Measurements from ENCODE around the gene C1QBP. TPM values are rescaled to one million over a fixed set of nuclear protein-coding genes. Genes with fewer than 3 reads are reported as not detected.

The C1QBP gene
- total RNA-seq, 2 donors from 2014 or later: 140 to 146 TPM

GRCh38 chr17:5468075-5468473 lies 29.1 kb upstream of the C1QBP start:
- Histone ChIP-seq H3K4me3 (peak overlapping the region; percentile 48 to 95), H3K4me1 (replicated peaks) (peaks cover 3% of the 10 kb centered on the region), H3K27ac (peak overlapping the region in 1 of 2 donors; percentile 75), H3K27me3 (replicated peaks; ENCODE audit: insufficient read depth) (no peaks in the 10 kb centered on the region), H3K9me3 (no peaks in the 10 kb centered on the region), H3K36me3 (no peaks in the 10 kb centered on the region)
- WGBS: under 1% methylated on average over 17 of the region's 17 CpGs
- intact Hi-C loops (cut with DNase I): loop anchor here (2.0 kb wide), 1 partner anchor 47 kb away; the partner anchor contains the start of gene RPAIN
- DNase-seq (ENCODE audit: low spot score): no peak
- TF ChIP-seq POLR2A (IDR thresholded peaks at IDR 0.05) (no peak), POLR2AphosphoS5 (IDR thresholded peaks at IDR 0.05) (no peak), CTCF (IDR thresholded peaks at IDR 0.05) (no peak)

- WGBS: 2% methylated on average over 8 of the region's 8 CpGs
- intact Hi-C loops (cut with DNase I): no loop called here
- no peak for TF ChIP-seq POLR2AphosphoS5 (IDR thresholded peaks at IDR 0.05)
- TF ChIP-seq POLR2A (IDR thresholded peaks at IDR 0.05): no peak
- no peak for TF ChIP-seq CTCF (IDR thresholded peaks at IDR 0.05)
- no peaks in the 10 kb centered on the region for H3K9me3 ChIP-seq
- peak overlapping the region; percentile 48 to 95 for H3K4me3 ChIP-seq
- DNase-seq (ENCODE audit: low spot score): no peak
- peaks cover 3% of the 10 kb centered on the region for H3K4me1 ChIP-seq (replicated peaks)
- H3K27ac ChIP-seq: no peak overlapping the region
- no peaks in the 10 kb centered on the region for H3K36me3 ChIP-seq
- H3K27me3 ChIP-seq (replicated peaks; ENCODE audit: insufficient read depth): no peaks in the 10 kb centered on the region
These were observed 28.5 kb upstream of the C1QBP start for GRCh38 chr17:5467416-5467815.

GRCh38 chr17:5466295-5466694 lies 27.3 kb upstream of the C1QBP start:
- no peaks in the 10 kb centered on the region for H3K9me3 ChIP-seq
- no peaks in the 10 kb centered on the region for H3K36me3 ChIP-seq
- peaks cover 3% of the 10 kb centered on the region for H3K4me1 ChIP-seq (replicated peaks)
- TF ChIP-seq POLR2AphosphoS5 (IDR thresholded peaks at IDR 0.05): no peak
- no peak for TF ChIP-seq CTCF (IDR thresholded peaks at IDR 0.05)
- no peak for TF ChIP-seq POLR2A (IDR thresholded peaks at IDR 0.05)
- H3K27ac ChIP-seq: no peak overlapping the region
- H3K4me3 ChIP-seq: no peak overlapping the region
- intact Hi-C loops (cut with DNase I): no loop called here
- H3K27me3 ChIP-seq (replicated peaks; ENCODE audit: insufficient read depth): no peaks in the 10 kb centered on the region
- no peak for DNase-seq (ENCODE audit: low spot score)
- WGBS: 81% methylated on average over 4 of the region's 4 CpGs

- TF ChIP-seq CTCF (IDR thresholded peaks at IDR 0.05) (no peak), POLR2A (IDR thresholded peaks at IDR 0.05) (no peak), POLR2AphosphoS5 (IDR thresholded peaks at IDR 0.05) (no peak)
- 85% methylated on average over 10 of the region's 10 CpGs for whole genome bisulfite sequencing
- Histone ChIP-seq H3K27ac (no peak overlapping the region), H3K4me3 (no peak overlapping the region), H3K9me3 (no peaks in the 10 kb centered on the region), H3K36me3 (no peaks in the 10 kb centered on the region), H3K4me1 (replicated peaks) (peaks cover 3% of the 10 kb centered on the region), H3K27me3 (replicated peaks; ENCODE audit: insufficient read depth) (no peaks in the 10 kb centered on the region)
- DNase-seq (ENCODE audit: low spot score): no peak
- intact Hi-C loops (cut with DNase I): no loop called here
These were observed 26.0 kb upstream of the C1QBP start for GRCh38 chr17:5464717-5465507.

- Histone ChIP-seq H3K9me3 (no peaks in the 10 kb centered on the region), H3K36me3 (peaks cover 0 to 6% of the 10 kb centered on the region in 2 donors), H3K27ac (no peak overlapping the region), H3K27me3 (replicated peaks; ENCODE audit: insufficient read depth) (no peaks in the 10 kb centered on the region), H3K4me3 (no peak overlapping the region), H3K4me1 (replicated peaks) (no peaks in the 10 kb centered on the region)
- intact Hi-C loops (cut with DNase I): no loop called here
- 50% methylated on average over 8 of the region's 8 CpGs for WGBS
- no peak for DNase-seq (ENCODE audit: low spot score)
- TF ChIP-seq POLR2AphosphoS5 (IDR thresholded peaks at IDR 0.05): no peak
- TF ChIP-seq CTCF (IDR thresholded peaks at IDR 0.05): no peak
- no peak for TF ChIP-seq POLR2A (IDR thresholded peaks at IDR 0.05)
These were observed 7.8 kb upstream of the C1QBP start for GRCh38 chr17:5446786-5447185.
